ENCODE data around the gene CNPY2. TPM values are rescaled to one million over a fixed set of nuclear protein-coding genes. Genes with fewer than 3 reads are reported as not detected.
A peak's percentile ranks its signal among the peaks of the same experiment; 100 is the strongest.
"Not testable (repeated sequence)": the region's sequence is repeated elsewhere in the genome, so short reads cannot be mapped to it uniquely, and the experiment has no call there.

Gene CNPY2
- total RNA-seq, 2 experiments from 2014 or later = 81.0 to 81.7 TPM

DNA sequence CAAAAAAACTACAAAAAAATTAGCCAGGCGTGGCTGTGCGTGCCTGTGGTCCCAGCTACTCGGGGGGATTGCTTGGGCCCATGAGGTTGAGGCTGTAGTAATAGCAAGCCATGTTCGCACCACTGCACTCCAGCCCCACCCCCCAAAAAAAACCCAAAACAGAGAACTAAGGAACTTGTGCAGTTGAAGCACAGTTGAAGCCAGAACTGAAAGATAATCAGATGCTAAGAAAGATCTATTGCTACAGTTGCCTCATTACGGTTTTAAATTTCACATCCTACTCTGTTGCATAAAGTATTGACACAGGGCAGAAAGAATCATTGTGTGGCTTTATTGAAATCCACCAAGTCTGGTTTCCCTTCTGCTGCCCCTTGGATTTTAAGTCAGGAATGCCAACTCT lies 19.5 kb downstream of the CNPY2 start:
- peak overlapping the region; percentile 38 for H3K27ac Mint-ChIP-seq
- ATAC-seq (no peak), DNase-seq (no peak)
- H3K9me3 Mint-ChIP-seq = no peaks in the 10 kb centered on the region
- ChIA-PET POLR2A (interaction anchor here (1.2 kb wide), 1 partner anchor 106 kb away, joined by 3 read pairs; no protein-coding TSS in a partner anchor), CTCF (interaction anchor here (2.2 kb wide), 1 partner anchor 168 kb away, joined by 8 read pairs; no protein-coding TSS in a partner anchor)
- intact Hi-C loops (cut with micrococcal nuclease) = no loop called here
- H3K4me1 Mint-ChIP-seq (ENCODE audit: low read depth) = peaks cover 56% of the 10 kb centered on the region
- TF ChIP-seq, protein P1, sequence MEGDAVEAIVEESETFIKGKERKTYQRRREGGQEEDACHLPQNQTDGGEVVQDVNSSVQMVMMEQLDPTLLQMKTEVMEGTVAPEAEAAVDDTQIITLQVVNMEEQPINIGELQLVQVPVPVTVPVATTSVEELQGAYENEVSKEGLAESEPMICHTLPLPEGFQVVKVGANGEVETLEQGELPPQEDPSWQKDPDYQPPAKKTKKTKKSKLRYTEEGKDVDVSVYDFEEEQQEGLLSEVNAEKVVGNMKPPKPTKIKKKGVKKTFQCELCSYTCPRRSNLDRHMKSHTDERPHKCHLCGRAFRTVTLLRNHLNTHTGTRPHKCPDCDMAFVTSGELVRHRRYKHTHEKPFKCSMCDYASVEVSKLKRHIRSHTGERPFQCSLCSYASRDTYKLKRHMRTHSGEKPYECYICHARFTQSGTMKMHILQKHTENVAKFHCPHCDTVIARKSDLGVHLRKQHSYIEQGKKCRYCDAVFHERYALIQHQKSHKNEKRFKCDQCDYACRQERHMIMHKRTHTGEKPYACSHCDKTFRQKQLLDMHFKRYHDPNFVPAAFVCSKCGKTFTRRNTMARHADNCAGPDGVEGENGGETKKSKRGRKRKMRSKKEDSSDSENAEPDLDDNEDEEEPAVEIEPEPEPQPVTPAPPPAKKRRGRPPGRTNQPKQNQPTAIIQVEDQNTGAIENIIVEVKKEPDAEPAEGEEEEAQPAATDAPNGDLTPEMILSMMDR (IDR thresholded peaks at IDR 0.05) = no peak
- peaks cover 34% of the 10 kb centered on the region for H3K36me3 Mint-ChIP-seq (ENCODE audit: low read depth)
- no peaks in the 10 kb centered on the region for H3K27me3 Mint-ChIP-seq
- no peak overlapping the region for H3K4me3 Mint-ChIP-seq

DNA sequence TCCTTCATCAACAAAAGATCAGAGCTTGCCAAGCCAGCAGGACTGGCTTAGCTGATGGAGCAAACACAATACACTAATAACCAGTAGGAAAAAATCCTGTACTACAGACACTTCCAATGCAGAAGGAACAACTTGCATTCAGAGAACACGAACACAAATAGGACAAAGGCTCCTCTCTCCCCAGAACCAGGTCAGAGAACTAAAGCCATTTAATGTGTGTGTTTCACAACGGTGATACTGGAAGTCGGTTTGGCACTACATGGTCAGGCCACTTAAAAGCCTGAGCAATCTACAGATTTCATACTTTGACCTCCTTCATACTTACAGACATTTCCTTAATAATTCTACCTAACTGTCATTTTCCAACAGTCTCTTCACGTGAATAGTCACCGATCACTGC lies 22.0 kb downstream of the CNPY2 start:
- no peak overlapping the region for H3K4me3 Mint-ChIP-seq
- H3K9me3 Mint-ChIP-seq = no peaks in the 10 kb centered on the region
- TF ChIP-seq, protein P1 (IDR thresholded peaks at IDR 0.05) = no peak
- ChIA-PET POLR2A (interaction anchor here (1.0 kb wide), 1 partner anchor 104 kb away, joined by 3 read pairs; the partner anchor contains the start of gene SMARCC2), CTCF (no interaction called here)
- H3K36me3 Mint-ChIP-seq (ENCODE audit: low read depth) = peaks cover 43% of the 10 kb centered on the region
- intact Hi-C loops (cut with micrococcal nuclease) = no loop called here
- ATAC-seq = no peak
- no peak overlapping the region for H3K27ac Mint-ChIP-seq
- H3K27me3 Mint-ChIP-seq = no peaks in the 10 kb centered on the region
- DNase-seq = no peak
- peaks cover 52% of the 10 kb centered on the region for H3K4me1 Mint-ChIP-seq (ENCODE audit: low read depth)

DNA sequence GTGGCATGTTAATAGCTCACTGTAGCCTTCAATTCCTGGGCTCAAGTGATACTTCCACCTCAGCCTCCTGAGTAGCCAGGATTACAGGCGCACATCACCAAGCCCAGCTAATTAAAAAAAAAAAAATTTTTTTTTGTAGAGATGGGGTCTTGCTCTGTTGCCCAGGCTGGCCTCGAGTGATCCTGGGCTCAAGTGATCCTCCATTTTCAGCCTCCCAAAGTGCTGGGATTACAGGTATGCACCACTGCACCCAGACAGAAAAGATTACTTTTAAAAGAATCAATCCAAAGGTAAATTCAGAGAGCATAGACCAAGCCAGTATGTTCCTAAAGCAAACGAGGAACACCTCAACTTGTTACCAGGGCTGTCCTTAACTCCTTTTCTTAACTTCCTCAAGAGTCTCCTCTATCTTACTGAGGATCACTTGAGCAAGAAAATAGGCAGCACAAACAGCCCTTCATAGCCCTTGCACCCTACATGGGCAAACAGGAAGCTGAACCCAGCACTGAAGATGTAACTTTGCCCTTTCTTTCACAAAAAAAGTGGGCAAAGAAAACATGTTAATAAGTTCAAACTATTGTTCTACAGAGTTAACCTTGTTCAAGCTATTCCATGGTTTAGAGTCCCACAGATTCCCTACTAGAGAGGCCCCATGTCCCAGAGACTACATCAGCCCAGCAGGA lies 26.9 kb downstream of the CNPY2 start:
- DNase-seq = no peak
- Mint-ChIP-seq H3K4me3 (no peak overlapping the region), H3K36me3 (ENCODE audit: low read depth) (peaks cover 38% of the 10 kb centered on the region)

DNA sequence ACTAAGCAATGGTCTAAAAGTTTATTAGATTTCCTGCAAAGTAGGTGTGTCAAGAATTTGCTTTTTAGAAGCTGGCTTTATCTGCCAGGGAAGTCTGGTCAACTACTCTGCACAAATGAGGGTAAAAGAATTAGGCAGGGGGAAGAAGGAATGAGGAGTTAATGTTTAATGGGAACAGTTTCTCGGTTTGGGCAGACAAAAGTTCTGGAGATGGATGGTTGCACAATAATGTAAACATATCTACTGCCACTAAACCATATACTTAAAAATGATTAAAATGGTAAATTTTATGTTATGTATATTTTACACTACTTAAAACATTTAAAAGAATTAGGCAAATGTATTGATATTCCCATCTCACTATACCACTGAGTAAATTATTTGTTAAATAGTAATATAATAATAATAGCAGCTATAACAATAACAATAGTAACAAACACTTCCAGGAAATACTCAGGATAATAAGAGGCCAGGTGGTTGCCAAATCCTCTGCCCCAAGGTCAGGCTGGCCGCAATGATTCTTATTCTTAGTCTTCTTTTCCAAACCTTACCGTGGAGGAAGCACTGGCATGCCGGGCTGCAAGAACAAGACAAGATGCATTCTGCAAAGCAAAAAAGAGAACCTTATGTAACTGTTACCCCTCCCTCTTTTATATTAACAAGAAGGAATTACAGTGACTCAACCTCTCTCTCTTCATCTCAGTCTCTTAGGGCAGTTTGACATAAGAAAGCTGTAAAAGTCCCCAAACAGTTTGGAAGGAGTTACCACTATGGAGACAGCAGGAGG lies 29.6 kb downstream of the CNPY2 start:
- Mint-ChIP-seq H3K27me3 (no peaks in the 10 kb centered on the region), H3K9me3 (no peaks in the 10 kb centered on the region), H3K4me1 (ENCODE audit: low read depth) (peaks cover 10% of the 10 kb centered on the region), H3K27ac (peak overlapping the region; percentile 58), H3K4me3 (no peak overlapping the region), H3K36me3 (ENCODE audit: low read depth) (peaks cover 47% of the 10 kb centered on the region)
- ChIA-PET CTCF (interaction anchor here (0.9 to 1.8 kb wide), 6 partner anchors 12 to 97 kb away, joined by 3 to 6 read pairs (median 4); partner anchors contain the start of genes ANKRD52 and SMARCC2), POLR2A (interaction anchor here (0.6 to 2.0 kb wide), 4 partner anchors 11 to 20 kb away, joined by 3 to 9 read pairs (median 5); partner anchors contain the start of genes COQ10A and CS)
- ATAC-seq (no peak), DNase-seq (no peak)
- TF ChIP-seq, protein P1 (IDR thresholded peaks at IDR 0.05) = no peak
- intact Hi-C loops (cut with micrococcal nuclease) = no loop called here

More for the DNA sequence above, 26.9 kb downstream of the CNPY2 start:
- H3K27ac Mint-ChIP-seq = no peak overlapping the region
- TF ChIP-seq, protein P1 (IDR thresholded peaks at IDR 0.05) = no peak
- ATAC-seq = no peak
- peaks cover 26% of the 10 kb centered on the region for H3K4me1 Mint-ChIP-seq (ENCODE audit: low read depth)
- CTCF ChIA-PET = interaction anchor here (1.7 kb wide), 1 partner anchor 18 kb away, joined by 5 read pairs; no protein-coding TSS in a partner anchor
- intact Hi-C loops (cut with micrococcal nuclease) = no loop called here
- no peaks in the 10 kb centered on the region for H3K27me3 Mint-ChIP-seq
- no peaks in the 10 kb centered on the region for H3K9me3 Mint-ChIP-seq
- POLR2A ChIA-PET = interaction anchor here (0.6 to 2.4 kb wide), 4 partner anchors 9 to 128 kb away, joined by 3 to 11 read pairs (median 4); partner anchors contain the start of gene COQ10A

DNA sequence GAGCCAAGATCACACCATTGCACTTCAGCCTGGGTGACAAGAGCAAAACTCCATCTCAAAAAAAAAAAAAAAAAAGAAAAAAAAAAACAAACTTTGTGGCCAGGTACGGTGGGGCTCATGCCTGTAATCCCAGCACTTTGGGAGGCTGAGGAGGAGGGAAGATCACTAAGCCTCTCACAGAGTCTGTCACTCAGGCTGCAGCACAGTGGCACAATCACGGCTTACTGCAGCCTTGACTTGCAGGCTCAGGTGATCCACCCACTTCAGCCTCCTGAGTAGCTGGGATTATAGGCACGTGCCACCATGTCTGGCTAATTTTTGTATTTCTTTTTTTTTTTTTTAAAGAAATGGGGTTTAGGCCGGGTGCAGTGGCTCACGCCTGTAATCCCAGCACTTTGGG lies 31.5 kb downstream of the CNPY2 start:
- H3K27me3 Mint-ChIP-seq; DNase-seq; intact Hi-C loops (cut with micrococcal nuclease); H3K4me1 Mint-ChIP-seq (ENCODE audit: low read depth); CTCF ChIA-PET; ATAC-seq; H3K9me3 Mint-ChIP-seq; H3K27ac Mint-ChIP-seq; H3K4me3 Mint-ChIP-seq: not testable (repeated sequence)
- H3K36me3 Mint-ChIP-seq (ENCODE audit: low read depth) = peaks cover 39% of the 10 kb centered on the region
- POLR2A ChIA-PET = interaction anchor here (2.0 kb wide), 1 partner anchor 13 kb away, joined by 6 read pairs; no protein-coding TSS in a partner anchor
